HG03575 (cell line): ENCODE data around the gene GRPEL1.
"Not testable (repeated sequence)": the region's sequence is repeated elsewhere in the genome, so short reads cannot be mapped to it uniquely, and the experiment has no call there.

Source experiments
- ATAC-seq: cut with Tn5 transposase; IDR thresholded peaks from one replicate; pipeline ENCODE4 v1.9.1; 2021; ENCODE audit not compliant: unreplicated experiment, insufficient number of reproducible peaks, low FRiP score; ENCODE audit errors: extremely low read depth

GRPEL1 gene

GRCh38 chr4:7095611-7096155 lies 27.8 kb upstream of the GRPEL1 start:
- no peak for ATAC-seq

DNA sequence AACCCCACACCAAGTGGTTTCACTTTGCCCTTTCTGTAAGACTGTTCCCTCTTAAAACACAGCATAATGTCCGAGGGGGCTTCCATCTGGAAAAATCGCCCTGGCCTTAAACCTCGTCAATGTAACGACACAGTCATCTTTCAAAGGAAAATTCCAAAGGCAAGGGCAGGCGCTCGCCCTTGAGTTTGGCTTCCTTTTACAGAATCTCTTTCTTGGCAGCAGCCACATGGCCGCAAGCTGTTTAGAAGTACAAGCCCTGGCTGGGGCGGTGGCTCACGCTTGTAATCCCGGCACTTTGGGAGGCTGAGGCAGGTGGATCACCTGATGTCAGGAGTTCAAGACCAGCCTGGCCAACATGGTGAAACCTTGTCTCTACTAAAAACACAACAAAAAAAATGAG lies 27.1 kb upstream of the GRPEL1 start:
- no peak for ATAC-seq

DNA sequence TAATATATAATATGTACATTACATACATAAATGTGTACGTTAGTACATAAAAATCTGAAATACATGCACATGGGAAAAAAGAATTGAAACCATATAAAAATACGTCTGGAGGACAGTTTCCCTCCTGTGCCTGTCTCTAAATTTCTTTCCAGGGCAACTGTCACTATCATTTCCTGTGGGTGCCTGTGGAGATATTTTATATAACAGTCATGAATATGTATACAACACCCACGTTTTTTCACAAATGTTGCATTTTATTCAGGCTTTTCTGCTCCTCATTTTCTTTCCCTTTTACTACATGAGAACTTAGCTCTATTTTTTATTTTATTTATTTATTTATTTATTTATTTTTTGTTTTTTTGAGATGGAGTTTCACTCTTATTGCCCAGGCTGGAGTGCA lies 24.2 kb upstream of the GRPEL1 start:
- no peak for ATAC-seq

DNA sequence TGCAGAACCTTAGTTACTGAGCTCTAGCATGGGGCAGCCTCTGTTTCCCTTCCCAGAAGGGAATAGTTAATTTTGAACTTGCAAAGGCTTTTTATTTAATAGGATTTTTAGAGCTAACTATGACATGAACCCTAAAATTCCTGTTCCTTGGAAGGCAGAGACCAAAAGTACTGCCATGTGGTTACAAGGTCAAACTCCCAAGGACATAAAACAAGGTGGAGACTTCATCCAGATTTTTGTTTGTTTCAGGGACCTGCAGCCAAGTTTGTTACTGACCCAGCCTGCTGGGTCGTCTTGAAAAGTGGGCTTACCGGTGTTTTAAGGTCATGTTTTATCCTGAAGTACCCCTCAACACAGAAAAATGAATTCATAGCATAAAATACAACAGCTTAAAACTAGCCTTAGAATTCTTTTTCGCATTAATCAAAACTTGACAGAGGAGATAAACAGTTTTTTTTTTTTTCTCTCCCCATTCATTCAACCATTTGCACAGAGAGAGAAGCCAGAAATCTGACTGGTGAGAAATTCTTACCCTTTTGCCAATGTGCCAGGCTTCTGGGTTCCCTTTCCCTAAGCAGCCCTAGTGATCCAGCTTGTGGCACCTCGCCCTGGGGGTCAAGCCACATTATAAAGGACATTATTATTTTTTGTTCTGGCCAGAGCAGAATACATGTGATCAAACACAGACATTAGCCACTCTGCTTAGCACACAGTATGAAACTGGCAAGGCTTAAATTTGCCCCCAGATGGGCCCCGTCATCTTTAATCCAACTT lies 21.5 kb upstream of the GRPEL1 start:
- ATAC-seq, result no peak

DNA sequence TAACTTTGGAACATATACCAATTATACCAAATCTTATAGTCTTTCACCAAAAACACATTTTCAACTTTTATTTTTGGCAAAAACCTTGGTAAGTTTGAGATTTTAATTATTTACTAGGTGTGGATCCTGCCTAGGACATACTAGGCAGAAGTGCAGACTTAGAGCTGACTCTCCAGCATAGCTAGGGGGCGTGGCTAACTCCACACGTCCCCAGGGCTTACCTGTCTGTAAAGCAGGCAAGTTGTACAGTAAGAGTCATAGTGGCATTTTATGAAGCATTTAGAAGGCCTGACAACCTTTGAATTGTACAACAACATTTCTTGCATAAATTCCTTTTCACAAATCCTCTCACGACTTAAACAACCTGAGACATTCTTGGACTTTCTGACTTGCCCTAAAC lies 19.2 kb upstream of the GRPEL1 start:
- no peak for ATAC-seq

GRCh38 chr4:7086384-7086783 lies 18.5 kb upstream of the GRPEL1 start:
- ATAC-seq, result no peak

GRCh38 chr4:7084564-7084961 lies 16.7 kb upstream of the GRPEL1 start:
- ATAC-seq, result not testable (repeated sequence)

DNA sequence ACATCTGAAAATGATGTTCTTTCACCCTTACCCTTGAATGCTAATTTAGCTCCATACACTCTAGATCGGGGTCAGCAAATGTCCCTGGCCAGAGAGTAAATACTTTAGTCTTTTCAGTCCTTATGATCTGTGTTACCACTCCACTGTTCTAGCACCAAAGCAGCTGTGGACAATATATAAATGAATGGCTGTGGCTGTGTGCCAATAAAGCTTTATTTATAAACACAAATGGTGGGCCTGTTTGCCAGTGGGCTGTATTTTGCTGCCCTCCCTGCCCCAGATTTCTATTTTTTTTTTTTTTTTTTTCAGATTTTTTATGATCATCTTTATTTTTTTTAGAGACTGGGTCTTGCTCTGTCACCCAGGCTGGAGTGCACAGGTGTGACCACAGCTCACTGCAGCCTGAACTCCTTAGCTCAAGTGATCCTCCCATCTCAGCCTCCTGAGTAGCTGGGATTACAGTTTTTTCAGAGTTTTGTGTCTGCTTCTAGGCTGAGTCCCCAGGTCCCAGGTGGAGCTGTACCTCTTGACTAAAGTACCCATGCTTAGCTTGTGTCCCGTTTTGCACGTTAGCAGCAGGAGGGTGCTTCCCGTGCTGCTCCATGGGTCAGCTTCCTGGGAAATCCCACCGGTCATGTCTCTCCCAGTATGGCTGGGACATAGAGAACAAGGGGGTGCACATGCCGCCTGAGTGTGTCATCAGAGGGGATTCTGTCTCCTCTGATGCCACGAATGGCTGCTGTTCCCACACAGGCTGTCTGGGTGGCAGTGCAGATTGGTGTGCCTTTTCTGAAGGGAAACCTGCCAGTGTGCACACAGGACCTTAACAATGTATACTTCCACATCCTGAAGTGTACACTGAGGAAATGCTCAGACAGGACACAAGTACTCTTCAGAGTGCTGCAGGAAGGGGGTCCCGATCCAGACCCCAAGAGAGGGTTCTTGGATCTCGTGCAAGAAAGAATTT lies 16.0 kb upstream of the GRPEL1 start:
- no peak for ATAC-seq

DNA sequence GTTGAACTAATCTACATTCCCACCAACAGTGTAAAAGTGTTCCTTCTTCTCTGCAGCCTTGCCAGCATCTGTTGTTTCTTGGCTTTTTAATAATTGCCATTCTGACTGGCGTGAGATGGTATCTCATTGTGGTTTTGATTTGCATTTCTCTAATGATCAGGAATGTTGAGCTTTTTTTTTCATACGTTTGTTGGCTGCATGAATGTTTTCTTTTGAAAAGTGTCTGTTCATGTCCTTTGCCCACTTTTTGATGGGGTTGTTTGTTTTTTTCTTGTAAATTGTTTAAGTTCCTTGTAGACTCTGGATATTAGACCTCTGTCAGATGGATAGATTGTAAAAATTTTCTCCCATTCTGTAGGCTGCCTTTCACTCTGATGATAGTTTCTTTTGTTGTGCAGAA lies 12.0 kb upstream of the GRPEL1 start:
- ATAC-seq, result not testable (repeated sequence)

DNA sequence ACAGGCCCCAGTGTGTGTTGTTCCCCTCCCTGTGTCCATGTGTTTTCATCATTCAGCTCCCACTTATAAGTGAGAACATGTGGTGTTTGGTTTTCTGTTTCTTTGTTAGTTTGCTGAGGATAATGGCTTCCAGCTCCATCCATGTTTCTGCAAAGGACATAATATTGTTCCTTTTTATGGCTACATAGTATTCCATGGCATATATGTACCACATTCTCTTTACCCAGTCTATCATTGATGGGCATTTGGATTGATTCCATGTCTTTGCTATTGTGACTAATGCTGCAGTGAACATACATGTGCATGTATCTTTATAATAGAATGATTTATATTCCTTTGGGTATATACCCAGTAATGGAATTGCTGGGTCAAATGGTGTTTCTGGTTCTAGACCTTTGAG lies 11.6 kb upstream of the GRPEL1 start:
- not testable (repeated sequence) for ATAC-seq

GRCh38 chr4:7078025-7078424 lies 10.2 kb upstream of the GRPEL1 start:
- no peak for ATAC-seq

DNA sequence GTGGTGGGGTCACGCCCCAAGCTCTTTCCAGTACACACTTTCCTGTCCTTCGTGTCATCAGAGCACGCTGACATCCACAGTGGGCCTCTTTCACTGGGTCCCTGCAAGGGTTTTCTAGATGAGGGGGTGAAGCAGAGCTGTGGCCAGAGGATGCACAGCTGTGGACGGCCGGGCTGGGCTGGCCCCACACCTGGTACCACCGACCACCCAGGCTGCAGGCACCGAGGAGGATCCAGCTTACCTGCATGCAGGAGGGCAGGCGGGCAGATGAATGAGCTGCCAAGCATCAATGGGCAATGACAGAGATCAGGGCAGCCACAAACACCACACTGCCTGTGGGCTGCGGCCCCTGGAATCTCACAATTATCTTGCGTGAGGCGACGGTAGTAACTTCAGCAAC lies 9.5 kb upstream of the GRPEL1 start:
- no peak for ATAC-seq

GRCh38 chr4:7076696-7077082 lies 8.8 kb upstream of the GRPEL1 start:
- no peak for ATAC-seq

DNA sequence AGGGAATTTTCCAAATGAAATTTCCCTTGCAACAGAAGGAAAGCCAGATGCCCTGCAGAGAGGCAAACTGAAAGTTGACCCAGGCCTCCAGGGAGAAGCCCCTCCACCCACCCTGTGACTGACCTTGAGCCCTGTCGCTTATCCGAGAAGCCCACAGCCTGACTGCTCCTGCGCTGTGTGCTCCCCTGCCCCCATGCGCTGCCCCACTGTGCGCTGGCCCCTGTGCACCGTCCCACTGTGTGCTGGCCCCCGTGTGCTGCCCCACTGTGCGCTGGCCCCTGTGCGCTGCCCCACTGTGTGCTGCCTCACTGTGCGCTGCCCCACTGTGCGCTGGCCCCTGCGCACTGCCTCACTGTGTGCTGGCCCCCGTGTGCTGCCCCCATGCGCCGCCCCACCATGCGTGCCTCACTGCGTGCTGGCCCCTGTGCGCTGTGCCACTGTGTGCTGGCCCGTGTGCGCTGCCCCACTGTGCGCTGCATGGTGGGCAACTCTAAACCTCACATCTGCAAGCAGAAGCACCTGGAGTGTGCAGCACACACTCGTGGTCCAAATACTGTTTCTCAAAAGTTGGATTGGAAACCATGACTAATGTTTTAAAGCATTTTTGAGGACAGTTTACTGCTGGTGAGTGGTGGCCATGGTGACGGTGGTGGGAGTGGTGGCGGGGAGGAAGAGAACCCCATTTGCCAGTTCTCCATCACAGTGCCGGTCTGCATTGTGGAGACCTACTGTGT lies 8.3 kb upstream of the GRPEL1 start:
- ATAC-seq, result no peak

- ATAC-seq, result no peak
Measured at GRCh38 chr4:7074426-7074825, 6.6 kb upstream of the GRPEL1 start.

DNA sequence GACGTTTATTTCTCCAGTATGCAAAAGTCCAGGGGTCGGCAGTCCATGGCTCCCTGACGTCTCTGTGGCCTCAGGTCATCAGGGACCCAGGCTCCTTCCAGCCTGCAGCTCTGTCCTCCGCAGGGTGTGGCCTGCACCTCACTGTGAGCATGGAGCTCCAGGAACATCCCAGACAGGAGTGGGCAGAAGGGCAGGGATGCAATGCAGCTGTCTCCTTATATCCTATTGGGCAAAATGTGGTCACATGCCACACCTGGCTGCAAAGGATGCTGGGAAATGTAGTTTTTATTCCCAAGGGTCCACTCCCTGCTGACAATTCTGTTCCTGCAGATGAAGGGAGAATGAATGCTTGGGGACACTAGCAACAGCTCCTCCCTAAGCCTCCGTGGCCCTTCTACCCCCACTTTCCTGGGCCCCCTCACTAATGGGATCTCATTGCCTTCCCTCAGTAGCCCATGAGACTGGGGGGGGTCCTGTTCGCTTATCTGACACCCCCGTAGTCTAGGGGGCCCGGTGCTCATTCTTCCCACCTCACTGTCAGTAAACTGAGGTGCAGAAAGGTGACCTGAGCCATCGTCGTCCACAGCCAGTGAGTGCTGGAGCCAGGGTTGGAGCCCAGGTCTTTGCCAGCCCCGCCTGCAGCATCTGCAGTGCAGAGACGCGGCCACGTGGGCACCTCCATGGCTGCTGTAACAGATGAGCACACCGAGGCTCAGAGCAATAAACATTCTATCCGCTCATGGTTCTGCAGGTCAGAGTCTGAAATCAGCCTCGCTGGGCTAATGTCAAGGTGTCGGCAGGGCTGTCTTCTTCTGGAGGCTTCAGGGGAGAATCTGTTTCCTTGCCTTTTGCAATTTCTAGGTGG lies 5.9 kb upstream of the GRPEL1 start:
- no peak for ATAC-seq

- ATAC-seq, result no peak
Measured at GRCh38 chr4:7073059-7073458, 5.2 kb upstream of the GRPEL1 start.

DNA sequence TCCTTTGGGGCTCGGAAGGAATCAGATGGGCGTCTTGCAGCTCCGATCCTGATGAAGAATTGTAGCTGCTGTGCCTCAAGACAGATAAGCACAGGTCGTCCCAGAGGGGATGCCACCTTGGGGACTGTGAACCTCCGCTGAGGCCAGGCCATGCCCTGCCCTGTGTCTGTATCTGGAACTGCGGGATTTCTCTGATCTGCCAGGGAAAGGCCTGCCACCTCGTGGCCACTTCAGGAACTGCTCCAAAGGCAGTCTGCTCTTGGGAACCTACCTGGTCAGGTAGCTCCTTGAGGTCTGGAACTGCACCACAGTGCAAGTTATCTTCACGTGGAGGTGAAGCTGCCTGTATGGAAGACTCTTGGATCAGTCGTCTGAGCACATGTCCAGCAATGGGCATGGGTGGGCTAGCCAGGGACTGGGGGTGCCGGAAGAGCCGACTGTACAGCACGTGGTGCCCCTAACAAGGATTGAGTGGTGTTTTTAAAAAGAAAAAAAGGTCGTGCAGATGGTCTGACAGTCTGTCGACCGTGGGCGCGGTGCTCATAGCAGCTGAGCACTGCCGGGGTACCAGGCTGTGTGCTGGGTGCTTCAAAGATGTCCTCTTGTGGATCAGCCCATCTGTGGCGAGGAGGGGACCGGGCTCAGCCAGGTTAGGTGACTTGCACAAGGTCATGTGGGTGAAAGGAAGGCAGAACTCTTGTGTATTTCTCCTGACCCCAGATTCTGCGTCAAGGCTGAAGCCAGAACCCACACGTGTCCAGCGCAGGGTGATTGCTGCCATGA lies 3.1 kb upstream of the GRPEL1 start:
- ATAC-seq, result no peak
